Measurements from ENCODE around the gene QSOX2. TPM values are rescaled to one million over a fixed set of nuclear protein-coding genes. Genes with fewer than 3 reads are reported as not detected.

QSOX2 gene
- total and polyA plus RNA-seq, 8 donors, result 6.8 to 19.1 (median 10.9) TPM

DNA sequence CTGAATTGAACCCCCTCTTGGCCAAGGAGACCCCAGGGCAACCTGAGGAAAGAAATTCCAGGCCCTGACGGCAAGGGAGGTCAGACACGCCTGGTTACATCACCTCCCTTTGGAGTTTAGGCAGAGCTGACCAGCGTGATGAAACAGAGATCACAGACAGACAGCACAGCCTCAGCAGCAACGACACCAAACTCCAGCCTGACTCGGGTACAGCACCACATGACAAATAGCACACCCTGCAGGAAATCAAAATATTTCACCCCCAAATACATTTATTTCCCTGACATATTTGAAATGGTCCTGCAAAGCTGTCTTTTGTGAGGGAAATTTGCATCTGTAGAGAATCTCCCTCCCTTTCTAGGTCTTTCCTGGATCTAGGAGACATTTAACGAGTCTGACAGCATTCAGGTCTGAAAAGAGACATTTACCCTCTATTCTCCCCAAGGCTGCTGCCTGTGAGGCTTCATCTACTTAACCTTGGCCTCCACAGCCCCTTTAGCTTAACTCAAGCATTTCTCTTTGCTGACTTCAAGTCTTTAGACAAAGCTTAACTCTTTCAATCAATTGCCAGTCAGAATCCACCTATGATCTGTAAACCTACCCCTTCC lies 2.6 kb downstream of the QSOX2 start:
- H3K9me3 ChIP-seq, result no peaks in the 10 kb centered on the region
- WGBS, 2 donors, result 64% methylated on average over 6 of the region's 6 CpGs
- FAIRE-seq, result no peak
- H3K36me3 ChIP-seq, result no peaks in the 10 kb centered on the region
- H3K4me3 ChIP-seq, result no peak overlapping the region
- intact Hi-C loops (cut with DNase I), result no loop called here
- no peaks in the 10 kb centered on the region for H3K27me3 ChIP-seq
- H3K4me1 ChIP-seq, result peaks cover 28 to 52% (median 33%) of the 10 kb centered on the region in 3 donors
- H3K27ac ChIP-seq, result no peak overlapping the region
- TF ChIP-seq CTCF (IDR thresholded peaks at IDR 0.05), result no peak
- DNase-seq, result peak in 1 of 6 donors; percentile 13
- no peak for ATAC-seq

DNA sequence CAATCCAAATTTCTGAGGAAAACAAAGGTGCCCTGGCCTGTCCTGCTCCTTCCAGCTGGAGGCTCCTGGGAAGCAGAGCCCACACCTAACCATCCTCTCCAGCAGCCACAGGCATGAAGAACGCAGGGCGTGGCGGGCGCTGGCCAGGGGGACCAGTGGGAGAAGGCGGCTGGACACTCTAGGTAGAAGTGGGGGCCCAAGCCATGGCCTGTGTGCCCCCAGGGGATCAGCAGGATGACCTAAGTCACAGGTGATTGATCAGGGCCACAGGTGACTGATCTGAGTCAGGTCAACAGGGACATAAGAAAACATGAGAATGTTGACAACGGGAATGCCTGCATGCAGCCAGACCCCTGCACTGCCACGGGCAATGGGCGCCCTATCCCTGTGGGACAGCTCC lies 3.4 kb downstream of the QSOX2 start:
- intact Hi-C loops (cut with DNase I), result no loop called here
- no peak for ATAC-seq
- peak in 1 of 6 donors; percentile 53 for DNase-seq
- 86 to 90% methylated on average over 8 of the region's 8 CpGs for WGBS, 2 donors
- FAIRE-seq, result no peak
- Histone ChIP-seq H3K36me3 (no peaks in the 10 kb centered on the region), H3K27me3 (no peaks in the 10 kb centered on the region), H3K4me1 (peaks cover 28 to 52% (median 33%) of the 10 kb centered on the region in 3 donors), H3K27ac (no peak overlapping the region), H3K4me3 (no peak overlapping the region), H3K9me3 (no peaks in the 10 kb centered on the region)
- TF ChIP-seq CTCF (IDR thresholded peaks at IDR 0.05), result no peak

- H3K4me1 ChIP-seq, result peaks cover 27 to 52% (median 31%) of the 10 kb centered on the region in 3 donors
- no peak for ATAC-seq
- FAIRE-seq, result no peak
Measured at GRCh38 chr9:136241542-136241941, 4.1 kb downstream of the QSOX2 start.

DNA sequence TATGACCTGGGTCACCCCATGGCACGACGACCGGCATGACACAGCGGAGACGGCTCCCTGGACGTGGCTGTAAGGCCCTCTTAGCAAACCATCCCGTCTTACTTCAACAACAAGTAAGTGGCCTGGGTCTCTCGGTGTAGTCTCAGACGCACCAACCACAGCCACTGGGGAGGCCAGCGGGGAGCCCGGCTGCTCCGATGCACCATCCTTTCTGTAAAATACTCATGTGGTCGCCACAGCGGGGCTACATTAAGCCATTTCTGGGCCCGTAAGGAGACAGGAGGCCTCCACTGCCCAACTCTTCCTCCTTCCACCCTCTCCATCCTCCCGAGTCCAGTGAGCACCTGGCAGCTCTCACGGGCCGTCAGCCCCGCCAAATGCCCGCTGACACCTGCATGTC lies 4.7 kb downstream of the QSOX2 start:
- Histone ChIP-seq H3K27me3 (no peaks in the 10 kb centered on the region), H3K4me1 (peaks cover 21 to 48% (median 27%) of the 10 kb centered on the region in 3 donors), H3K27ac (no peak overlapping the region), H3K9me3 (no peaks in the 10 kb centered on the region), H3K36me3 (no peaks in the 10 kb centered on the region), H3K4me3 (no peak overlapping the region)
- WGBS, 2 donors, result 80 to 81% methylated on average over 20 of the region's 20 CpGs
- no peak for TF ChIP-seq CTCF (IDR thresholded peaks at IDR 0.05)
- DNase-seq (peak in 1 of 6 donors; percentile 39), ATAC-seq (no peak), FAIRE-seq (no peak)
- intact Hi-C loops (cut with DNase I), result no loop called here

More at GRCh38 chr9:136241542-136241941, 4.1 kb downstream of the QSOX2 start:
- peak in 1 of 6 donors; percentile 50 for DNase-seq
- Histone ChIP-seq H3K27ac (no peak overlapping the region), H3K4me3 (no peak overlapping the region), H3K27me3 (no peaks in the 10 kb centered on the region), H3K9me3 (no peaks in the 10 kb centered on the region), H3K36me3 (no peaks in the 10 kb centered on the region)
- intact Hi-C loops (cut with DNase I), result no loop called here
- 89% methylated on average over 13 of the region's 13 CpGs for WGBS, 2 donors
- TF ChIP-seq CTCF (IDR thresholded peaks at IDR 0.05), result no peak

DNA sequence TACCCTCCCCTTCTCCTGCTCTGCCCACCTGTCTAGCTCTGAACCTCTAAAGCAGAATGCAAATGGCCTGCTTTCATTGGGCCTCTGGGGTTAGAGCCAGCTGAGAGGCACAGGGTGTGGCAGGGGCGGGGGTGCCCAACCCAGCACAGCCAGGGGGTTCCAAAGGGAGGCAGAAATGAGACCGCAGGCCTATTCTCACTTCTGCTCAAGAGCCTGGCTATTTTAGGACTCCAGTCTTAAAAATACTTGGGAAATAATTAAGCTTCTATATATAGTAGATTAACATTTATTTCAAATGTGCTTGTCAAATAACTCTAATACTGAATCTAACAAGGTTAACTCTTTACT lies 5.7 kb downstream of the QSOX2 start:
- TF ChIP-seq CTCF (IDR thresholded peaks at IDR 0.05), result no peak
- intact Hi-C loops (cut with DNase I), result no loop called here
- H3K4me3 ChIP-seq, result no peak overlapping the region
- 78 to 88% methylated on average over 2 of the region's 2 CpGs for WGBS, 2 donors
- no peaks in the 10 kb centered on the region for H3K27me3 ChIP-seq
- H3K36me3 ChIP-seq, result no peaks in the 10 kb centered on the region
- DNase-seq (no peak), ATAC-seq (peak in 1 of 4 donors; percentile 43), FAIRE-seq (no peak)
- H3K27ac ChIP-seq, result peak overlapping the region in 1 of 4 donors; percentile 23
- H3K9me3 ChIP-seq, result no peaks in the 10 kb centered on the region
- H3K4me1 ChIP-seq, result peaks cover 21 to 48% (median 27%) of the 10 kb centered on the region in 3 donors

All from pancreas (tissue), 10 donors.